Neural crest cell (in vitro differentiated cells): ENCODE data around the gene NOL4L. TPM values are rescaled to one million over a fixed set of nuclear protein-coding genes. Genes with fewer than 3 reads are reported as not detected.
A peak's percentile ranks its signal among the peaks of the same experiment; 100 is the strongest.

Experiments used
- DNase-seq: peaks from one replicate; pipeline ENCODE4 v3.0.0; 2021; ENCODE audit warnings: low read depth, mixed read lengths, low spot score
- H3K27ac Mint-ChIP-seq: one replicate; pipeline ENCODE4 v1.8.0; 2021; ENCODE audit warnings: mild to moderate bottlenecking, mixed read lengths; ENCODE audit not compliant: unreplicated experiment
- H3K27me3 Mint-ChIP-seq: 2 replicates; pipeline ENCODE4 v1.8.0; 2021; ENCODE audit warnings: low read depth, mild to moderate bottlenecking, mixed read lengths
- H3K36me3 Mint-ChIP-seq: 2 replicates; pipeline ENCODE4 v1.8.0; 2021; ENCODE audit warnings: low read depth, mild to moderate bottlenecking, mixed read lengths
- H3K4me1 Mint-ChIP-seq: 2 replicates; pipeline ENCODE4 v1.8.0; 2021; ENCODE audit warnings: mixed read lengths
- H3K4me3 Mint-ChIP-seq: one replicate; pipeline ENCODE4 v1.8.0; 2021; ENCODE audit warnings: mild to moderate bottlenecking, mixed read lengths
- H3K9me3 Mint-ChIP-seq: 2 replicates; pipeline ENCODE4 v1.8.0; 2021; ENCODE audit warnings: mixed read lengths
- total RNA-seq: library from RNA; stranded (reverse); gene quantifications from 2 replicates; pipeline ENCODE4 v1.2.1, GENCODE V29; 2021
- TF ChIP-seq, protein P1 (sequence below): fragments of 200-600 bp; sonication (generic); conservative IDR thresholded peaks from 2 replicates; pipeline ENCODE4 v1.5.0; 2021; ENCODE audit warnings: antibody characterized with exemption, mild to moderate bottlenecking

NOL4L gene
- total RNA-seq, 1 donor from 2014 or later, result 52.3 TPM

DNA sequence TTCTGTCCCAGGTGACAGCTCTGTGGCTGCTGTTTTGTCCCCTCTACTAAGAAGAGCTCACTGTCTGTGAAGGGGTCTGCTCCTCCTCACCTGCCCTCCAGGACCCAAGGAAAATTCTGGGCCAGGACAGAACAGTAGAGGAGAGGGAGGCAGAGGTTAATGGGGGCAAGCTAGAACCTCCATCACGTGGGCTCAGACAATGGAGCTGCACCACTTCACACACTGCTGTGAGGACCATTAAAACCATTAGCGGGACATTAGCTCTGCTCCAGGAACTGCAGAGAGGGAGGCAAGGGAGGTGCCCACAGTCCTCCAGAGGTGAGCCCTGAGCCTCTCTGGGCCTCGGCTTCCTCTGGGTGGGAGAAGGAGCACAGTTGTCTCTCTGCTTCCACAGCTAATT lies 78.4 kb downstream of the NOL4L start:
- no peak for DNase-seq
- TF ChIP-seq, protein P1, sequence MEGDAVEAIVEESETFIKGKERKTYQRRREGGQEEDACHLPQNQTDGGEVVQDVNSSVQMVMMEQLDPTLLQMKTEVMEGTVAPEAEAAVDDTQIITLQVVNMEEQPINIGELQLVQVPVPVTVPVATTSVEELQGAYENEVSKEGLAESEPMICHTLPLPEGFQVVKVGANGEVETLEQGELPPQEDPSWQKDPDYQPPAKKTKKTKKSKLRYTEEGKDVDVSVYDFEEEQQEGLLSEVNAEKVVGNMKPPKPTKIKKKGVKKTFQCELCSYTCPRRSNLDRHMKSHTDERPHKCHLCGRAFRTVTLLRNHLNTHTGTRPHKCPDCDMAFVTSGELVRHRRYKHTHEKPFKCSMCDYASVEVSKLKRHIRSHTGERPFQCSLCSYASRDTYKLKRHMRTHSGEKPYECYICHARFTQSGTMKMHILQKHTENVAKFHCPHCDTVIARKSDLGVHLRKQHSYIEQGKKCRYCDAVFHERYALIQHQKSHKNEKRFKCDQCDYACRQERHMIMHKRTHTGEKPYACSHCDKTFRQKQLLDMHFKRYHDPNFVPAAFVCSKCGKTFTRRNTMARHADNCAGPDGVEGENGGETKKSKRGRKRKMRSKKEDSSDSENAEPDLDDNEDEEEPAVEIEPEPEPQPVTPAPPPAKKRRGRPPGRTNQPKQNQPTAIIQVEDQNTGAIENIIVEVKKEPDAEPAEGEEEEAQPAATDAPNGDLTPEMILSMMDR, result no peak
- peak overlapping the region; percentile 70 for H3K27ac Mint-ChIP-seq
- no peaks in the 10 kb centered on the region for H3K27me3 Mint-ChIP-seq
- H3K36me3 Mint-ChIP-seq, result no peaks in the 10 kb centered on the region
- peaks cover 47% of the 10 kb centered on the region for H3K4me1 Mint-ChIP-seq
- no peaks in the 10 kb centered on the region for H3K9me3 Mint-ChIP-seq
- H3K4me3 Mint-ChIP-seq, result no peak overlapping the region

- no peak overlapping the region for H3K4me3 Mint-ChIP-seq
- no peaks in the 10 kb centered on the region for H3K9me3 Mint-ChIP-seq
- peaks cover 39% of the 10 kb centered on the region for H3K4me1 Mint-ChIP-seq
- no peak for DNase-seq
- no peaks in the 10 kb centered on the region for H3K27me3 Mint-ChIP-seq
- H3K36me3 Mint-ChIP-seq, result no peaks in the 10 kb centered on the region
- TF ChIP-seq, protein P1, result no peak
- H3K27ac Mint-ChIP-seq, result no peak overlapping the region
Measured at GRCh38 chr20:32505723-32506473, 79.2 kb downstream of the NOL4L start.

- Mint-ChIP-seq H3K4me1 (peaks cover 32% of the 10 kb centered on the region), H3K36me3 (no peaks in the 10 kb centered on the region), H3K27ac (no peak overlapping the region), H3K4me3 (no peak overlapping the region), H3K27me3 (no peaks in the 10 kb centered on the region), H3K9me3 (no peaks in the 10 kb centered on the region)
- TF ChIP-seq, protein P1, result no peak
- DNase-seq, result no peak
Measured at GRCh38 chr20:32501709-32502108, 83.4 kb downstream of the NOL4L start.

DNA sequence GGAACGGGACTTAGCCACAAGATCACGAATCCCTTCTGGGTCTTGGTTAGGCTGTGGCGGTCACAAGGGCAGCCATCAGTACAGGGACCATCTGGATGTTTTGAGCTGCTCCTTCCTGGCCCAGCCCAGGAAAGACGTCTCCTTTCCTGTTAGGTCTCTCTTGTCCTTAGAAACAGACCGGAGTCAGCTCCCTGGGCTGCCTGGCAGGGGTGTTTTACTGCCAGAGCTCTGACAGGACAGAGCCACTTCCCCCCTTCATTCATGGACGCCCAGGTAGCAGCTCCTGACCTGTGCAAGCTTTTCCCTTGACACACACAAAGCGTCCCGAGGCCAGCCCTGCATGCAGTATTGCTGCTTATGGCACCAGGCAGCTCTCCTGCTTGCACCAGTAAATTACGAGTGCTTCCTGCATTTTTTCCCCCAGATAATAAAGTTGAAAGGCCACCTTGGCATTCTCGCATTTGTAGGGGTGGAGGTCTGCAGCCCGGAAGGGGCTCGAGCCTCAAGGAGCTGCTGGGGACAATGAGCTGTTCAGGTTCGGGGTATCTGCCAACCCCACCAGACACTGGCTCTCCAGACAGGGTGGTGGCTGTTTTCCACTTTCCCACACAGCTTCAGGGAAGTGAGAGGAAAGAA lies 87.4 kb downstream of the NOL4L start:
- H3K4me3 Mint-ChIP-seq, result no peak overlapping the region
- peaks cover 33% of the 10 kb centered on the region for H3K4me1 Mint-ChIP-seq
- TF ChIP-seq, protein P1, result no peak
- no peaks in the 10 kb centered on the region for H3K36me3 Mint-ChIP-seq
- H3K9me3 Mint-ChIP-seq, result no peaks in the 10 kb centered on the region
- H3K27ac Mint-ChIP-seq, result no peak overlapping the region
- DNase-seq, result no peak
- no peaks in the 10 kb centered on the region for H3K27me3 Mint-ChIP-seq

GRCh38 chr20:32496811-32497533 lies 88.2 kb downstream of the NOL4L start:
- no peak overlapping the region for H3K4me3 Mint-ChIP-seq
- H3K36me3 Mint-ChIP-seq, result no peaks in the 10 kb centered on the region
- no peak for DNase-seq
- no peaks in the 10 kb centered on the region for H3K27me3 Mint-ChIP-seq
- TF ChIP-seq, protein P1, result no peak
- no peak overlapping the region for H3K27ac Mint-ChIP-seq
- H3K4me1 Mint-ChIP-seq, result peaks cover 40% of the 10 kb centered on the region
- no peaks in the 10 kb centered on the region for H3K9me3 Mint-ChIP-seq
